Urinary bladder (tissue), 2 donors: ENCODE measurements around the gene ADCY10. TPM values are rescaled to one million over a fixed set of nuclear protein-coding genes. Genes with fewer than 3 reads are reported as not detected.

Experiments
- polyA plus RNA-seq: library from polyadenylated mRNA; stranded (reverse); fragments of 200-250 nt; gene quantifications from one replicate; pipeline ENCODE4 v1.2.3, GENCODE V29; 2013
- total RNA-seq: library from RNA; depleted of rRNA; stranded (reverse); fragments of >200 nt; gene quantifications from one replicate; pipeline ENCODE4 v1.2.3, GENCODE V29; 2014
- donor health status: healthy.

ADCY10 gene
- total and polyA plus RNA-seq, 2 donors = 0.06 to 0.37 TPM

Other genes with a start within 250 kb of the ADCY10 start
- gene MPZL1, start 192.2 kb downstream of the ADCY10 start, total RNA-seq = 154 TPM
- gene MPZL1, start 192.2 kb downstream of the ADCY10 start, polyA plus RNA-seq = 79.4 TPM
- gene DCAF6, start 22.5 kb upstream of the ADCY10 start, total RNA-seq = 114 TPM
- gene DCAF6, start 22.5 kb upstream of the ADCY10 start, polyA plus RNA-seq = 39.3 TPM
- gene MPC2, start 22.9 kb upstream of the ADCY10 start, total RNA-seq = 41.7 TPM
- gene MPC2, start 22.9 kb upstream of the ADCY10 start, polyA plus RNA-seq = 48.4 TPM
- 20.5 TPM for gene GPR161, start 222.8 kb upstream of the ADCY10 start, total RNA-seq
- 13.6 TPM for gene GPR161, start 222.8 kb upstream of the ADCY10 start, polyA plus RNA-seq